GM10248 (cell line): Measurements from ENCODE around the gene SIPA1L3.

Experiments
- CTCF ChIA-PET: fragments of 300-600 bp; sonication (Branson Sonifier 250); formaldehyde crosslinking; extraction: SDS; loops from one replicate; lab custom pipeline; 2021; ENCODE audit warnings: antibody characterized with exemption; lab: Yijun Ruan, JAX
- POLR2A ChIA-PET: fragments of 350-650 bp; sonication (Branson Sonifier 250); formaldehyde crosslinking; extraction: SDS; loops from one replicate; lab custom pipeline; 2020; ENCODE audit warnings: antibody characterized with exemption; lab: Yijun Ruan, JAX
- DNase-seq: peaks from one replicate; pipeline ENCODE4 v3.0.0; 2012; ENCODE audit errors: extremely low spot score
- TF ChIP-seq, protein P1 (sequence below): IDR thresholded peaks from 2 replicates; pipeline ENCODE4 v1.5.1; 2012; ENCODE audit warnings: mild to moderate bottlenecking, low read depth; ENCODE audit errors: extremely low read depth, missing control alignments, control extremely low read depth

The SIPA1L3 gene

DNA sequence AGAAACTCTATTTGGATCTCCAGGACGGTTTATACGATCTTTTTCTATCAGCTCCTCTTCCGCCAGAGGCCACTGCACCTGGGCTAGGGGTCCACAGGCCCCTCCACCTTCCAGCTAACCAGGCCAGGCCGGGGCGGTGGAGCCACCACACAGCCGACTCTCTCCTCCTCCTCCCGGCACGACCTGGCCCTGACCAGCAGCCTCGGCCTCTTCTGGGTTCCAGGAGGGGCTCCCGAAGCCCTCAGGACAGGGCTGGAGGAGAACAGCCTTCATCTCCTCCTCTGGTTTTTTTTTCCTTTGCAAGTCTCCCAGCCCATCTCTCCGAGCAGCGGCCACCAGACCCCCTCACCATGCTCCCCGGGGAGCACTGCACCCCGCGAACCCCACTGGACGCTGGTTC, 299.9 kb downstream of the SIPA1L3 start:
- TF ChIP-seq, protein P1, sequence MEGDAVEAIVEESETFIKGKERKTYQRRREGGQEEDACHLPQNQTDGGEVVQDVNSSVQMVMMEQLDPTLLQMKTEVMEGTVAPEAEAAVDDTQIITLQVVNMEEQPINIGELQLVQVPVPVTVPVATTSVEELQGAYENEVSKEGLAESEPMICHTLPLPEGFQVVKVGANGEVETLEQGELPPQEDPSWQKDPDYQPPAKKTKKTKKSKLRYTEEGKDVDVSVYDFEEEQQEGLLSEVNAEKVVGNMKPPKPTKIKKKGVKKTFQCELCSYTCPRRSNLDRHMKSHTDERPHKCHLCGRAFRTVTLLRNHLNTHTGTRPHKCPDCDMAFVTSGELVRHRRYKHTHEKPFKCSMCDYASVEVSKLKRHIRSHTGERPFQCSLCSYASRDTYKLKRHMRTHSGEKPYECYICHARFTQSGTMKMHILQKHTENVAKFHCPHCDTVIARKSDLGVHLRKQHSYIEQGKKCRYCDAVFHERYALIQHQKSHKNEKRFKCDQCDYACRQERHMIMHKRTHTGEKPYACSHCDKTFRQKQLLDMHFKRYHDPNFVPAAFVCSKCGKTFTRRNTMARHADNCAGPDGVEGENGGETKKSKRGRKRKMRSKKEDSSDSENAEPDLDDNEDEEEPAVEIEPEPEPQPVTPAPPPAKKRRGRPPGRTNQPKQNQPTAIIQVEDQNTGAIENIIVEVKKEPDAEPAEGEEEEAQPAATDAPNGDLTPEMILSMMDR, result no peak

DNA sequence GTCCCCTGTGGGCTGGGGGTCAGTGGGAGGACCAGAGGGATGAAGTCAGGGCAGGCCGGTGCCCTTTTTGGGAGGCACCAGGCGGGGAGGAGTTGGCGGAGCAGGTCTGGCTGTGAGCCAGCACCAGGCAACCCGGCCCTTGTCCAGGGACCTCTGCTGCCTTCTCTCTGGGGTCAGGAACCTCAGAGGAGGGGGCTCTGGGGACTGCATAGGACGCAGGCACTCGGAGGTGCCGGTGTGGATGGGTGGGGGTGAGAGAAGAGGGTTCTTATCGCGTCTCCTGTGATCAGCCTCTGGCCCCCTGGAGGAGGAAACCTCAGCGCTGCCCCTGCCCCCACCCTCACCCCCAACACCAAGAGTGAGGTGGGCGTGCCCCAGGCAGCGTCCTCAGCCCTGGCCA, 300.5 kb downstream of the SIPA1L3 start:
- ChIA-PET CTCF (no interaction called here), POLR2A (no interaction called here)
- TF ChIP-seq, protein P1, result no peak
- no peak for DNase-seq

More for the DNA sequence above, 299.9 kb downstream of the SIPA1L3 start:
- ChIA-PET POLR2A (no interaction called here), CTCF (interaction anchor here (1.2 to 1.6 kb wide), 2 partner anchors 27 to 64 kb away, joined by 3 read pairs; no protein-coding TSS in a partner anchor)
- no peak for DNase-seq

DNA sequence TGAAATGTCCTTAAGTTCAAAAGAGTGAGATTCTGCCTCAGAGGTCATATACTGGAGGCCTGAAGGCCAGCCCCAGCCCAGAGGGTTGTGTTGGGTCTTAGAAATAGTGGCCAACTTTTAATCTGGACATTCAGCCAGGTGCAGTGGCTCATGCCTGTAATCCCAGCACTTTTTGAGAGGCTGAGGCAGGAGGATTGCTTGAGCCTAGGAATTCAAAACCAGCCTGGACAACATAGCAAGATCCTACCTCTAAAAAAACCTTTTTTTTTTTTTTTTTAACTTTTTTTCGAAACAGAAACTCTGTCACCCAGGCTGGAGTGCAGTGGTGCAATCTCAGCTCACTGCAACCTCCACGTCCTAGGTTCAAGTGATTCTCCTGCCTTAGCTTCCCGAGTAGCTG, 301.6 kb downstream of the SIPA1L3 start:
- ChIA-PET CTCF (no interaction called here), POLR2A (no interaction called here)
- DNase-seq, result no peak
- TF ChIP-seq, protein P1, result no peak

GRCh38 chr19:38209152-38209551, 302.1 kb downstream of the SIPA1L3 start:
- ChIA-PET CTCF (interaction anchor here (1.5 kb wide), 1 partner anchor 26 kb away, joined by 4 read pairs; no protein-coding TSS in a partner anchor), POLR2A (no interaction called here)
- TF ChIP-seq, protein P1, result no peak
- DNase-seq, result no peak

DNA sequence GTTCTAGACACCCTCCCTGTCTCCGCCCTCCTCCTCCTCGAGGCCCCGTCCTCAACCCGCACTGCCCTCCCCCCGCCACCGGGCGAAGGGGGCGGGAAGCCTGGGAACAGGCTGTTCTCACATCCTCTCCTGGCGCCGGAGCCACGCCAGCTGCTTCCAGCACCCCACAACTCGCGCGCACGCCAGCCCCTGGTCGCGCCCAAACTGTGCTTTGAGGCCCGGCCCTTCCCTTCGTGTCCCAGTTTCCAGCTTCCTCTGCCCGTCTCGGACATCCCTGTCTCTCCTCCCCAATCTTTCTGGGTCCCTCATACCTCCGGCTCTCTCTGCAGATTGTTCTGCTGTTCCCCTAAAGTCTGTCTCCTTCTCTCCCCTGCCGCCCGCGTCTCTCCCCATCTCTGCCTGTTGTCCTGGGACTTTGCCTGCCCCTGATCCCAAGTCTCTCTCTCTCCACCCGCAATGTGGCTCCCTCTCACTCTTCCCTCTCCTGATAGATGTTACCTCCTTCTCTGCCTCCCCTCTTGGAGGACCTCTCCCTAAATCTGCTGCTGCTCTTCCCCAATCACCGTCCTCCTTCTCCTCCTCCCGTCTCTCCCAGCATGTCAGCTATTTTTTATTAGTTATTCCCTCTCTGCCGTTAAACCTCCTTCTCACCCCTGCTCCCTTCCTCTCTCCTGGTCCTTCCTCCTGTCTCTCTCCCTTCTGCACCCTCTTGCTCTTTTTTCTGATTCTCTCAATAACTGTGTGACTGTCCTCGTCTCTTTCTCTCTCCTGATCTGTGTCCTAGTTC, 302.9 kb downstream of the SIPA1L3 start:
- ChIA-PET CTCF (interaction anchor here (1.5 kb wide), 1 partner anchor 25 kb away, joined by 4 read pairs; no protein-coding TSS in a partner anchor), POLR2A (interaction anchor here (0.6 kb wide), 1 partner anchor 1735 kb away, joined by 8 read pairs; no protein-coding TSS in a partner anchor)
- TF ChIP-seq, protein P1, result no peak
- DNase-seq, result no peak

GRCh38 chr19:38210458-38210987, 303.5 kb downstream of the SIPA1L3 start:
- ChIA-PET CTCF (interaction anchor here (1.5 kb wide), 1 partner anchor 24 kb away, joined by 4 read pairs; no protein-coding TSS in a partner anchor), POLR2A (interaction anchor here (0.6 kb wide), 1 partner anchor 1734 kb away, joined by 8 read pairs; no protein-coding TSS in a partner anchor)
- no peak for DNase-seq
- TF ChIP-seq, protein P1, result no peak
